HCT116 (cell line): Measurements from ENCODE around the gene KRTAP20-2.

Experiments used
- JUND ChIP-seq: IDR thresholded peaks from 2 replicates; pipeline ENCODE4 v1.6.1; 2012
- POLR2A ChIP-seq: IDR thresholded peaks from 2 replicates; pipeline ENCODE4 v1.7.0; 2011; ENCODE audit warnings: borderline replicate concordance; ENCODE audit not compliant: insufficient read depth, insufficient read length; ENCODE audit errors: extremely low read depth
- SP1 ChIP-seq: IDR thresholded peaks from 2 replicates; pipeline ENCODE4 v1.6.1; 2012; ENCODE audit warnings: low read depth
- TCF7L2 ChIP-seq: IDR thresholded peaks from 2 replicates; pipeline ENCODE4 v1.7.0; 2011; ENCODE audit warnings: borderline replicate concordance, inconsistent platforms; ENCODE audit not compliant: insufficient read depth, insufficient read length; ENCODE audit errors: extremely low read depth
- YY1 ChIP-seq: IDR thresholded peaks from 2 replicates; pipeline ENCODE4 v1.6.1; 2011; ENCODE audit warnings: low read length, low read depth, moderate library complexity, mild to moderate bottlenecking; ENCODE audit not compliant: insufficient replicate concordance; ENCODE audit errors: extremely low read depth
- TF ChIP-seq, protein P1 (sequence below), 3 experiments: fragments of 200-600 bp in 1 of 3; sonication (generic) in 1 of 3; IDR thresholded peaks in 2 of 3; conservative IDR thresholded peaks in 1 of 3; 2 replicates each; pipeline ENCODE4 v1.5.1; 2012 to 2017; ENCODE audit warnings: low read depth in 2 of 3, low read length in 2 of 3, antibody characterized with exemption in 1 of 3, borderline replicate concordance in 1 of 3, control low read depth in 1 of 3, mild to moderate bottlenecking in 1 of 3, mixed read lengths in 1 of 3, mixed run types in 1 of 3, moderate library complexity in 1 of 3; ENCODE audit not compliant: insufficient read depth in 1 of 3
- TF ChIP-seq, protein P2 (sequence below): IDR thresholded peaks from 2 replicates; pipeline ENCODE4 v1.6.1; 2012

DNA sequence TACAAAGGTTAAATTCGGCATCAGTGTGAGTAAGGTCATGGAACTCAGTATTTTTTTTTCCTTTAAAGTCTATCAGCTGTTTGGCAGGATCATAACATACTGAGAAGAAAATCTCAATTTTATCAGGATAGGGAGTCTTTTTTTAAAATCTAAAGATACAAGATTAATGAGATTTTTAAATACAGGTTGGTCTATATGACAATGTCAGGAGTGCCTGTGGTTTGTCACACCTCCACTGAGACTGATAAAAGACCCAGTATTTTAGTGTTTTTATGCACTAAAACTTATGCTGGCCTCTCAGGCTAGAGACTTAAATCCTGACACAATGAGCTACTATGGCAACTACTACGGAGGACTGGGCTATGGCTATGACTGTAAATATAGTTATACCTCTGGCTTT lies 7.6 kb downstream of the KRTAP20-2 start, which contains the start of gene KRTAP20-3:
- TF ChIP-seq, protein P1, sequence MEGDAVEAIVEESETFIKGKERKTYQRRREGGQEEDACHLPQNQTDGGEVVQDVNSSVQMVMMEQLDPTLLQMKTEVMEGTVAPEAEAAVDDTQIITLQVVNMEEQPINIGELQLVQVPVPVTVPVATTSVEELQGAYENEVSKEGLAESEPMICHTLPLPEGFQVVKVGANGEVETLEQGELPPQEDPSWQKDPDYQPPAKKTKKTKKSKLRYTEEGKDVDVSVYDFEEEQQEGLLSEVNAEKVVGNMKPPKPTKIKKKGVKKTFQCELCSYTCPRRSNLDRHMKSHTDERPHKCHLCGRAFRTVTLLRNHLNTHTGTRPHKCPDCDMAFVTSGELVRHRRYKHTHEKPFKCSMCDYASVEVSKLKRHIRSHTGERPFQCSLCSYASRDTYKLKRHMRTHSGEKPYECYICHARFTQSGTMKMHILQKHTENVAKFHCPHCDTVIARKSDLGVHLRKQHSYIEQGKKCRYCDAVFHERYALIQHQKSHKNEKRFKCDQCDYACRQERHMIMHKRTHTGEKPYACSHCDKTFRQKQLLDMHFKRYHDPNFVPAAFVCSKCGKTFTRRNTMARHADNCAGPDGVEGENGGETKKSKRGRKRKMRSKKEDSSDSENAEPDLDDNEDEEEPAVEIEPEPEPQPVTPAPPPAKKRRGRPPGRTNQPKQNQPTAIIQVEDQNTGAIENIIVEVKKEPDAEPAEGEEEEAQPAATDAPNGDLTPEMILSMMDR (IDR thresholded peaks at IDR 0.05 in 2 of 3, conservative IDR thresholded peaks at IDR 0.05 in 1 of 3; ENCODE audit: borderline replicate concordance in 1 of 3, insufficient read depth in 1 of 3, low read depth in 2 of 3, low read length in 2 of 3) = no peak
- TF ChIP-seq POLR2A = no peak
- TF ChIP-seq, protein P2, sequence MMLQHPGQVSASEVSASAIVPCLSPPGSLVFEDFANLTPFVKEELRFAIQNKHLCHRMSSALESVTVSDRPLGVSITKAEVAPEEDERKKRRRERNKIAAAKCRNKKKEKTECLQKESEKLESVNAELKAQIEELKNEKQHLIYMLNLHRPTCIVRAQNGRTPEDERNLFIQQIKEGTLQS = no peak
- TF ChIP-seq SP1 = no peak
- TF ChIP-seq TCF7L2 = no peak
- no peak for TF ChIP-seq JUND
- no peak for TF ChIP-seq YY1
